ENCODE data around the gene ATP2C1.

GRCh38 chr3:130935761-130936492, 42.0 kb downstream of the ATP2C1 start:
- TF ChIP-seq, protein P1, sequence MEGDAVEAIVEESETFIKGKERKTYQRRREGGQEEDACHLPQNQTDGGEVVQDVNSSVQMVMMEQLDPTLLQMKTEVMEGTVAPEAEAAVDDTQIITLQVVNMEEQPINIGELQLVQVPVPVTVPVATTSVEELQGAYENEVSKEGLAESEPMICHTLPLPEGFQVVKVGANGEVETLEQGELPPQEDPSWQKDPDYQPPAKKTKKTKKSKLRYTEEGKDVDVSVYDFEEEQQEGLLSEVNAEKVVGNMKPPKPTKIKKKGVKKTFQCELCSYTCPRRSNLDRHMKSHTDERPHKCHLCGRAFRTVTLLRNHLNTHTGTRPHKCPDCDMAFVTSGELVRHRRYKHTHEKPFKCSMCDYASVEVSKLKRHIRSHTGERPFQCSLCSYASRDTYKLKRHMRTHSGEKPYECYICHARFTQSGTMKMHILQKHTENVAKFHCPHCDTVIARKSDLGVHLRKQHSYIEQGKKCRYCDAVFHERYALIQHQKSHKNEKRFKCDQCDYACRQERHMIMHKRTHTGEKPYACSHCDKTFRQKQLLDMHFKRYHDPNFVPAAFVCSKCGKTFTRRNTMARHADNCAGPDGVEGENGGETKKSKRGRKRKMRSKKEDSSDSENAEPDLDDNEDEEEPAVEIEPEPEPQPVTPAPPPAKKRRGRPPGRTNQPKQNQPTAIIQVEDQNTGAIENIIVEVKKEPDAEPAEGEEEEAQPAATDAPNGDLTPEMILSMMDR (IDR thresholded peaks at IDR 0.05; ENCODE audit: poor library complexity) = no peak
- TF ChIP-seq EZH2 (IDR thresholded peaks at IDR 0.05; ENCODE audit: borderline replicate concordance) (no peak), EZH2phosphoT487 (IDR thresholded peaks at IDR 0.05; ENCODE audit: low read depth, severe bottlenecking, unreplicated experiment) (no peak)

Measured in hepatocyte (in vitro differentiated cells).